K562 (cell line): Measurements from ENCODE around the gene CTSW. TPM values are rescaled to one million over a fixed set of nuclear protein-coding genes. Genes with fewer than 3 reads are reported as not detected.
"Not testable (repeated sequence)": the region's sequence is repeated elsewhere in the genome, so short reads cannot be mapped to it uniquely, and the experiment has no call there.

Source experiments
- ATAC-seq: fragments of 200-7000 bp; cut with Tn5 transposase; 3 replicates; pipeline ENCODE4 v1.9.1; 2020; ENCODE audit warnings: moderate library complexity
- BruUV-seq: library from RNA; stranded (reverse); fragments of 400-500 nt; replicated peaks from 2 replicates; lab custom pipeline; 2021; lab: Mats Ljungman, UMichigan
- CTCF ChIA-PET: fragments of 300-600 bp; formaldehyde crosslinking; extraction: SDS; loops from one replicate; lab custom pipeline; 2021; ENCODE audit warnings: low intra/inter-chr PET ratio; lab: Yijun Ruan, JAX
- POLR2A ChIA-PET: fragments of 300-600, 350-650 bp; sonication (Branson Sonifier 250); formaldehyde crosslinking; extraction: SDS; loops from one replicate; lab custom pipeline; 2021; ENCODE audit warnings: antibody characterized with exemption, inconsistent platforms; lab: Yijun Ruan, JAX
- DNase-seq, 4 experiments: peaks; one replicate each; pipeline versions ENCODE4 v3.0.0 to v3.0.0-alpha.2; 2011 to 2018; ENCODE audit warnings: low spot score in 3 of 4, mixed read lengths in 3 of 4; ENCODE audit errors: extremely low read depth in 1 of 4
- FAIRE-seq: peaks from 2 replicates; lab custom pipeline; 2011; peaks lifted over from hg19 to GRCh38; lab: Jason Lieb, UNC
- H2AFZ ChIP-seq: 2 replicates; pipeline ENCODE4 v1.6.0; 2011; ENCODE audit warnings: low read depth, low read length, control low read depth, inconsistent platforms
- H3K27ac ChIP-seq: fragments of 200-600 bp; 3 replicates; pipeline ENCODE4 v1.8.0; 2011; ENCODE audit warnings: low read depth, mild to moderate bottlenecking, control low read depth, inconsistent platforms, low read length, moderate library complexity, mixed read lengths; ENCODE audit errors: extremely low read depth
- H3K27me3 ChIP-seq, 2 experiments: fragments of 300-600 bp in 1 of 2; 2 replicates in 1 of 2; 3 replicates in 1 of 2; pipeline versions ENCODE4 v1.6.0 to v1.8.0; 2011; ENCODE audit warnings: inconsistent platforms in 2 of 2, low read length in 2 of 2, mild to moderate bottlenecking in 1 of 2, mixed read lengths in 1 of 2, moderate library complexity in 1 of 2; ENCODE audit not compliant: control insufficient read depth in 2 of 2, insufficient read depth in 2 of 2
- H3K36me3 ChIP-seq: fragments of 300-600 bp; 3 replicates; pipeline ENCODE4 v1.8.0; 2011; ENCODE audit warnings: mild to moderate bottlenecking, low read length, inconsistent platforms; ENCODE audit not compliant: control insufficient read depth, insufficient read depth
- H3K4me1 ChIP-seq, 2 experiments: fragments of 200-600 bp in 1 of 2; replicated peaks in 1 of 2; 2 replicates in 1 of 2; 3 replicates in 1 of 2; pipeline versions ENCODE4 v1.5.1 to v1.8.0; 2011; ENCODE audit warnings: inconsistent platforms in 2 of 2, low read length in 2 of 2, mild to moderate bottlenecking in 1 of 2, mixed read lengths in 1 of 2, moderate library complexity in 1 of 2; ENCODE audit not compliant: control insufficient read depth in 2 of 2, insufficient read depth in 2 of 2
- H3K4me2 ChIP-seq: 2 replicates; pipeline ENCODE4 v1.6.1; 2011; ENCODE audit warnings: low read length, control low read depth, inconsistent platforms, mixed read lengths; ENCODE audit not compliant: insufficient read depth
- H3K4me3 ChIP-seq: fragments of 200-600 bp; sonication (generic), shearing (Covaris generic); 2 replicates; pipeline ENCODE4 v1.5.1; 2016; ENCODE audit warnings: control low read depth, inconsistent platforms
- H3K79me2 ChIP-seq: fragments of 200-600 bp; 3 replicates; pipeline ENCODE4 v1.8.0; 2011; ENCODE audit warnings: low read length, inconsistent platforms; ENCODE audit not compliant: control insufficient read depth, insufficient read depth
- H3K9ac ChIP-seq, 2 experiments: 2 replicates each; pipeline versions ENCODE4 v1.6.0 to v1.6.1; 2011; ENCODE audit warnings: low read depth in 2 of 2, low read length in 2 of 2, control low read depth in 1 of 2, inconsistent platforms in 1 of 2, mild to moderate bottlenecking in 1 of 2, mixed read lengths in 1 of 2; ENCODE audit not compliant: insufficient read depth in 1 of 2
- H3K9me1 ChIP-seq: one replicate; pipeline ENCODE4 v1.6.0; 2011; ENCODE audit warnings: inconsistent platforms, mild to moderate bottlenecking, low read length, moderate library complexity; ENCODE audit not compliant: control insufficient read depth, insufficient read depth
- H3K9me3 ChIP-seq: replicated peaks from 2 replicates; pipeline ENCODE4 v1.5.1; 2011; ENCODE audit warnings: low read depth, low read length, inconsistent platforms; ENCODE audit not compliant: control insufficient read depth, insufficient read depth
- H4K20me1 ChIP-seq: replicated peaks from 2 replicates; pipeline ENCODE4 v1.6.1; 2011; ENCODE audit warnings: low read length, inconsistent platforms, mixed read lengths; ENCODE audit not compliant: control insufficient read depth, insufficient read depth
- CHD1 ChIP-seq: fragments of 200-600 bp; sonication (generic); IDR thresholded peaks from one replicate; pipeline ENCODE4 v1.6.1; 2012; ENCODE audit warnings: mild to moderate bottlenecking, moderate library complexity, low read length, inconsistent platforms
- EGR1 ChIP-seq: fragments of 450-650 bp; conservative IDR thresholded peaks from 2 replicates; pipeline ENCODE4 v1.6.1; 2017; ENCODE audit warnings: mild to moderate bottlenecking
- ETV5 ChIP-seq: sonication (generic); formaldehyde crosslinking; IDR thresholded peaks from 2 replicates; pipeline ENCODE4 v1.4.0; 2020; ENCODE audit warnings: low read depth, mild to moderate bottlenecking, missing genetic modification reagents
- NBN ChIP-seq: fragments of 450-650 bp; IDR thresholded peaks from 2 replicates; pipeline ENCODE4 v1.6.1; 2016; ENCODE audit warnings: low read depth, mild to moderate bottlenecking
- NFYB ChIP-seq: IDR thresholded peaks from 2 replicates; pipeline ENCODE4 v1.6.1; 2011; ENCODE audit warnings: mild to moderate bottlenecking, moderate library complexity; ENCODE audit not compliant: insufficient read length; ENCODE audit errors: extremely low read depth
- POLR2A ChIP-seq: fragments of 450-650 bp; conservative IDR thresholded peaks from 2 replicates; pipeline ENCODE4 v1.6.1; 2016
- SIN3A ChIP-seq, 2 experiments: fragments of 150-350 bp in 1 of 2; IDR thresholded peaks; 2 replicates each; pipeline ENCODE4 v1.6.1; 2011 to 2016; ENCODE audit warnings: borderline replicate concordance in 2 of 2, low read depth in 2 of 2, low read length in 2 of 2, mild to moderate bottlenecking in 2 of 2, moderate library complexity in 2 of 2; ENCODE audit not compliant: control insufficient read depth in 1 of 2
- ZNF780A ChIP-seq: fragments of 250-450 bp; sonication (Bioruptor Pico); IDR thresholded peaks from 2 replicates; pipeline ENCODE4 v1.5.0; 2021; ENCODE audit warnings: mild to moderate bottlenecking
- WGBS: fragments of 100-300 bp; shearing (Covaris generic); methylation state at CpG from one replicate; pipeline ENCODE4 v1.1.6; 2016; ENCODE audit warnings: low coverage, mixed read lengths; ENCODE audit not compliant: insufficient coverage; ENCODE audit errors: missing lambda C conversion rate; 5-methylcytosine and 5-hydroxymethylcytosine counted together
- in situ Hi-C: fragments of 300-500 bp; cut with MboI; formaldehyde crosslinking; loops from 4 replicates; pipeline ENCODE4 v1.15.0; 2018; ENCODE audit warnings: inconsistent platforms, mixed read lengths
- intact Hi-C: fragments of 100-400 bp; cut with micrococcal nuclease; formaldehyde crosslinking; loops from 2 replicates; pipeline ENCODE4 v1.14.2; 2022
- polyA plus RNA-seq, 8 experiments: library from polyadenylated mRNA; depleted of rRNA in 4 of 8; stranded (reverse) in 5 of 8; unstranded in 3 of 8; fragments of >200 nt; fragmentation: Nextera tagmentation in 2 of 8; fragmentation: Illumina TruSeq in 1 of 8; extraction: Ambion mirVana in 2 of 8; extraction: Trizol in 1 of 8; gene quantifications; 2 replicates each; pipeline versions ENCODE4 v1.2.1 to v1.2.3, GENCODE V29; 2011 to 2014; ENCODE audit warnings: inconsistent platforms in 1 of 8, missing spikeins in 1 of 8
- total RNA-seq, 7 experiments: library from RNA; depleted of rRNA in 6 of 7; stranded (reverse); fragments of >200 nt in 6 of 7; fragmentation: Illumina TruSeq in 2 of 7; extraction: Trizol in 2 of 7; gene quantifications; 2 replicates each; pipeline versions ENCODE4 v1.2.1 to v1.2.3, GENCODE V29; 2011 to 2021; ENCODE audit warnings: low replicate concordance in 1 of 7
- TF ChIP-seq, protein P1 (sequence below): fragments of 450-650 bp; formaldehyde crosslinking; IDR thresholded peaks from 2 replicates; pipeline ENCODE4 v1.4.0; 2020; ENCODE audit warnings: mild to moderate bottlenecking, moderate library complexity
- TF ChIP-seq, protein P2 (sequence below): sonication (generic); formaldehyde crosslinking; IDR thresholded peaks from 2 replicates; pipeline ENCODE4 v1.8.0; 2023; ENCODE audit warnings: mild to moderate bottlenecking, missing genetic modification reagents
- TF ChIP-seq, protein P3 (sequence below): sonication (generic); formaldehyde crosslinking; IDR thresholded peaks from 2 replicates; pipeline ENCODE4 v1.8.1; 2023; ENCODE audit warnings: mild to moderate bottlenecking, missing genetic modification reagents
- TF ChIP-seq, protein P4 (sequence below): fragments of 450-650 bp; formaldehyde crosslinking; conservative IDR thresholded peaks from 2 replicates; pipeline ENCODE4 v1.4.0; 2022; ENCODE audit warnings: mild to moderate bottlenecking, missing genetic modification characterization

The CTSW gene
- total and polyA plus RNA-seq, 9 of the 15 experiments (the other 6 are each of a cell fraction or from before 2014, with no cell fraction given): 0.04 TPM; not detected in 8

DNA sequence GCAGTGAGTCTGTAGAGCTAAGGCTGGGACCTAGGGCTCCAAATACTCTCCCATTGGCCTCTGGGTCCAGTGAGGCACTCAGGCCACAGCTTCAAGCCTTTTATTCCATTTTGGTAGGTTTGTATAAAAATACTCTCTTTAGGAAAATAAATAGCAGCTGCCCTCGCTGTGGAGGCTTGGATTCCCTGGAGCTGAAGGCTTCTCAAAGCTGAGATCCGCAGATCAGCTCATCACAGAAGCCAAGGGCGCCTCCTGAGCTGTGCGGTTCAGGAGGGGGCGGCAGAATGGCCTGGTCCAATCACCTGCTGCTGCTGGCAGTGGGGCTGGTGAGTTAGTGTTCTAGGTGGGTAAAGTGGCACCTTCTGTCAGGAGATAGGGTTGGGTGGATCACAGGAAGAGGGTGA is 12.5 kb downstream of the CTSW start:
- intact Hi-C loops, H3K9me1 ChIP-seq, H3K27me3 ChIP-seq, in situ Hi-C loops, H2AFZ ChIP-seq, FAIRE-seq, CTCF ChIA-PET, H3K9me3 ChIP-seq, DNase-seq, BruUV-seq: not testable (repeated sequence)
- peaks cover 28% of the 10 kb centered on the region for H4K20me1 ChIP-seq
- POLR2A ChIA-PET: interaction anchor here (0.6 to 10.0 kb wide), 15 partner anchors 8 to 1324 kb away, joined by 3 to 136 read pairs (median 4); partner anchors contain the start of genes CFL1, FOSL1 and MUS81
- peak; percentile 12 for ATAC-seq
- H3K4me3 ChIP-seq: peak overlapping the region; percentile 70
- WGBS: 9% methylated on average over 5 of the region's 5 CpGs
- peaks cover 51% of the 10 kb centered on the region for H3K36me3 ChIP-seq
- peak overlapping the region; percentile 89 for H3K4me2 ChIP-seq
- H3K9ac ChIP-seq: peak overlapping the region; percentile 80 to 98
- peaks cover 77% of the 10 kb centered on the region for H3K79me2 ChIP-seq
- peaks cover 38 to 70% of the 10 kb centered on the region in 2 experiments for H3K4me1 ChIP-seq
- TF ChIP-seq NFYB: peak; percentile 5
- TF ChIP-seq NBN: 0 out of 2 replicates have a peak, but pooled peaks have one; percentile 3
- TF ChIP-seq, protein P1, sequence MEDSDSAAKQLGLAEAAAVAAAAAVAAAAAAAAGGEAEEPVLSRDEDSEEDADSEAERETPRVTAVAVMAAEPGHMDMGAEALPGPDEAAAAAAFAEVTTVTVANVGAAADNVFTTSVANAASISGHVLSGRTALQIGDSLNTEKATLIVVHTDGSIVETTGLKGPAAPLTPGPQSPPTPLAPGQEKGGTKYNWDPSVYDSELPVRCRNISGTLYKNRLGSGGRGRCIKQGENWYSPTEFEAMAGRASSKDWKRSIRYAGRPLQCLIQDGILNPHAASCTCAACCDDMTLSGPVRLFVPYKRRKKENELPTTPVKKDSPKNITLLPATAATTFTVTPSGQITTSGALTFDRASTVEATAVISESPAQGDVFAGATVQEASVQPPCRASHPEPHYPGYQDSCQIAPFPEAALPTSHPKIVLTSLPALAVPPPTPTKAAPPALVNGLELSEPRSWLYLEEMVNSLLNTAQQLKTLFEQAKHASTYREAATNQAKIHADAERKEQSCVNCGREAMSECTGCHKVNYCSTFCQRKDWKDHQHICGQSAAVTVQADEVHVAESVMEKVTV (CRISPR knock-in tag): 0 out of 2 replicates have a peak, but pooled peaks have one; percentile 1
- TF ChIP-seq, protein P2, sequence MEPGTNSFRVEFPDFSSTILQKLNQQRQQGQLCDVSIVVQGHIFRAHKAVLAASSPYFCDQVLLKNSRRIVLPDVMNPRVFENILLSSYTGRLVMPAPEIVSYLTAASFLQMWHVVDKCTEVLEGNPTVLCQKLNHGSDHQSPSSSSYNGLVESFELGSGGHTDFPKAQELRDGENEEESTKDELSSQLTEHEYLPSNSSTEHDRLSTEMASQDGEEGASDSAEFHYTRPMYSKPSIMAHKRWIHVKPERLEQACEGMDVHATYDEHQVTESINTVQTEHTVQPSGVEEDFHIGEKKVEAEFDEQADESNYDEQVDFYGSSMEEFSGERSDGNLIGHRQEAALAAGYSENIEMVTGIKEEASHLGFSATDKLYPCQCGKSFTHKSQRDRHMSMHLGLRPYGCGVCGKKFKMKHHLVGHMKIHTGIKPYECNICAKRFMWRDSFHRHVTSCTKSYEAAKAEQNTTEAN (CRISPR knock-in tag): peak; percentile 15; the same call in 1 of the 2 replicates
- peak; percentile 26 for TF ChIP-seq POLR2A
- TF ChIP-seq EGR1: 0 out of 2 replicates have a peak, but pooled peaks have one; percentile 22
- TF ChIP-seq, protein P3, sequence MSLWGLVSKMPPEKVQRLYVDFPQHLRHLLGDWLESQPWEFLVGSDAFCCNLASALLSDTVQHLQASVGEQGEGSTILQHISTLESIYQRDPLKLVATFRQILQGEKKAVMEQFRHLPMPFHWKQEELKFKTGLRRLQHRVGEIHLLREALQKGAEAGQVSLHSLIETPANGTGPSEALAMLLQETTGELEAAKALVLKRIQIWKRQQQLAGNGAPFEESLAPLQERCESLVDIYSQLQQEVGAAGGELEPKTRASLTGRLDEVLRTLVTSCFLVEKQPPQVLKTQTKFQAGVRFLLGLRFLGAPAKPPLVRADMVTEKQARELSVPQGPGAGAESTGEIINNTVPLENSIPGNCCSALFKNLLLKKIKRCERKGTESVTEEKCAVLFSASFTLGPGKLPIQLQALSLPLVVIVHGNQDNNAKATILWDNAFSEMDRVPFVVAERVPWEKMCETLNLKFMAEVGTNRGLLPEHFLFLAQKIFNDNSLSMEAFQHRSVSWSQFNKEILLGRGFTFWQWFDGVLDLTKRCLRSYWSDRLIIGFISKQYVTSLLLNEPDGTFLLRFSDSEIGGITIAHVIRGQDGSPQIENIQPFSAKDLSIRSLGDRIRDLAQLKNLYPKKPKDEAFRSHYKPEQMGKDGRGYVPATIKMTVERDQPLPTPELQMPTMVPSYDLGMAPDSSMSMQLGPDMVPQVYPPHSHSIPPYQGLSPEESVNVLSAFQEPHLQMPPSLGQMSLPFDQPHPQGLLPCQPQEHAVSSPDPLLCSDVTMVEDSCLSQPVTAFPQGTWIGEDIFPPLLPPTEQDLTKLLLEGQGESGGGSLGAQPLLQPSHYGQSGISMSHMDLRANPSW (CRISPR knock-in tag): 0 out of 2 replicates have a peak, but pooled peaks have one; percentile 18
- peak; percentile 1 for TF ChIP-seq CHD1
- TF ChIP-seq, protein P4, sequence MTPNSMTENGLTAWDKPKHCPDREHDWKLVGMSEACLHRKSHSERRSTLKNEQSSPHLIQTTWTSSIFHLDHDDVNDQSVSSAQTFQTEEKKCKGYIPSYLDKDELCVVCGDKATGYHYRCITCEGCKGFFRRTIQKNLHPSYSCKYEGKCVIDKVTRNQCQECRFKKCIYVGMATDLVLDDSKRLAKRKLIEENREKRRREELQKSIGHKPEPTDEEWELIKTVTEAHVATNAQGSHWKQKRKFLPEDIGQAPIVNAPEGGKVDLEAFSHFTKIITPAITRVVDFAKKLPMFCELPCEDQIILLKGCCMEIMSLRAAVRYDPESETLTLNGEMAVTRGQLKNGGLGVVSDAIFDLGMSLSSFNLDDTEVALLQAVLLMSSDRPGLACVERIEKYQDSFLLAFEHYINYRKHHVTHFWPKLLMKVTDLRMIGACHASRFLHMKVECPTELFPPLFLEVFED (CRISPR knock-in tag): peak; percentile 43; the same call in 1 of the 2 replicates
- TF ChIP-seq ETV5: 0 out of 2 replicates have a peak, but pooled peaks have one; percentile 3
- 0 out of 2 replicates have a peak, but pooled peaks have one; percentile 15 for TF ChIP-seq ZNF780A
- TF ChIP-seq SIN3A (IDR thresholded peaks at IDR 0.05; ENCODE audit: borderline replicate concordance in 2 of 2, control insufficient read depth in 1 of 2, low read depth in 2 of 2, low read length in 2 of 2): 0 out of 4 replicates have a peak, but pooled peaks of 1 of the 2 experiments have one; percentile 13
- peak overlapping the region; percentile 84 for H3K27ac ChIP-seq
